MCF 10A (cell line): ENCODE measurements around the gene DVL1. TPM values are rescaled to one million over a fixed set of nuclear protein-coding genes. Genes with fewer than 3 reads are reported as not detected.

Source experiments
- BruUV-seq: library from RNA; stranded (reverse); fragments of 400-500 nt; replicated peaks from 2 replicates; lab custom pipeline; 2021; lab: Mats Ljungman, UMichigan
- CTCF ChIA-PET: fragments of 300-600 bp; sonication (Branson Sonifier 250); formaldehyde crosslinking; extraction: SDS; loops from one replicate; lab custom pipeline; 2021; ENCODE audit warnings: antibody characterized with exemption, inconsistent platforms; lab: Yijun Ruan, JAX
- POLR2A ChIA-PET: fragments of 300-600, 350-650 bp; sonication (Branson Sonifier 250); formaldehyde crosslinking; extraction: SDS; loops from one replicate; lab custom pipeline; 2020; ENCODE audit warnings: antibody characterized with exemption, inconsistent platforms; lab: Yijun Ruan, JAX
- DNase-seq: peaks from one replicate; pipeline ENCODE4 v3.0.0-alpha.2; 2018; ENCODE audit not compliant: unreplicated experiment
- H3K27ac Mint-ChIP-seq: one replicate; pipeline ENCODE4 v1.8.0; 2022; ENCODE audit warnings: mild to moderate bottlenecking, low read depth, mixed read lengths; ENCODE audit not compliant: unreplicated experiment
- H3K27me3 Mint-ChIP-seq: one replicate; pipeline ENCODE4 v1.8.0; 2022; ENCODE audit warnings: mixed read lengths; ENCODE audit not compliant: insufficient read depth, unreplicated experiment
- H3K36me3 Mint-ChIP-seq: one replicate; pipeline ENCODE4 v1.8.0; 2022; ENCODE audit warnings: mild to moderate bottlenecking, moderate library complexity, mixed read lengths; ENCODE audit not compliant: insufficient read depth, unreplicated experiment
- H3K4me1 Mint-ChIP-seq: one replicate; pipeline ENCODE4 v1.8.0; 2022; ENCODE audit warnings: mixed read lengths; ENCODE audit not compliant: insufficient read depth, unreplicated experiment
- H3K4me3 Mint-ChIP-seq: one replicate; pipeline ENCODE4 v1.8.0; 2022; ENCODE audit warnings: mild to moderate bottlenecking, moderate library complexity, mixed read lengths; ENCODE audit not compliant: unreplicated experiment
- H3K9me3 Mint-ChIP-seq: one replicate; pipeline ENCODE4 v1.8.0; 2022; ENCODE audit warnings: mixed read lengths; ENCODE audit not compliant: unreplicated experiment
- intact Hi-C: fragments of 100-400 bp; cut with micrococcal nuclease; formaldehyde crosslinking; loops from 2 replicates; pipeline ENCODE4 v1.14.1; 2022
- total RNA-seq: library from RNA; stranded (reverse); gene quantifications from 2 replicates; pipeline ENCODE4 v1.2.3, GENCODE V29; 2022
- TF ChIP-seq, protein P1 (sequence below): fragments of 200-600 bp; IDR thresholded peaks from one replicate; pipeline ENCODE4 v1.8.0; 2022; ENCODE audit warnings: antibody characterized with exemption, mild to moderate bottlenecking; ENCODE audit not compliant: unreplicated experiment

DVL1 gene
- total RNA-seq, 1 experiment from 2014 or later: 113 TPM

DNA sequence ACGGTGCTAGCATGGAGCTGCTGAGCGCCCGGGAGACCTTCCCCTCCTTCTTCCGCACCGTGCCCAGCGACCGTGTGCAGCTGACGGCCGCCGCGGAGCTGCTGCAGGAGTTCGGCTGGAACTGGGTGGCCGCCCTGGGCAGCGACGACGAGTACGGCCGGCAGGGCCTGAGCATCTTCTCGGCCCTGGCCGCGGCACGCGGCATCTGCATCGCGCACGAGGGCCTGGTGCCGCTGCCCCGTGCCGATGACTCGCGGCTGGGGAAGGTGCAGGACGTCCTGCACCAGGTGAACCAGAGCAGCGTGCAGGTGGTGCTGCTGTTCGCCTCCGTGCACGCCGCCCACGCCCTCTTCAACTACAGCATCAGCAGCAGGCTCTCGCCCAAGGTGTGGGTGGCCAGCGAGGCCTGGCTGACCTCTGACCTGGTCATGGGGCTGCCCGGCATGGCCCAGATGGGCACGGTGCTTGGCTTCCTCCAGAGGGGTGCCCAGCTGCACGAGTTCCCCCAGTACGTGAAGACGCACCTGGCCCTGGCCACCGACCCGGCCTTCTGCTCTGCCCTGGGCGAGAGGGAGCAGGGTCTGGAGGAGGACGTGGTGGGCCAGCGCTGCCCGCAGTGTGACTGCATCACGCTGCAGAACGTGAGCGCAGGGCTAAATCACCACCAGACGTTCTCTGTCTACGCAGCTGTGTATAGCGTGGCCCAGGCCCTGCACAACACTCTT is 17.0 kb downstream of the DVL1 start:
- H3K9me3 Mint-ChIP-seq: no peaks in the 10 kb centered on the region
- no TSS peak for BruUV-seq
- POLR2A ChIA-PET: interaction anchor here (1.1 to 3.0 kb wide), 7 partner anchors 11 to 43 kb away, joined by 3 to 28 read pairs (median 5); partner anchors contain the start of genes AURKAIP1 and DVL1
- no peak overlapping the region for H3K27ac Mint-ChIP-seq
- H3K36me3 Mint-ChIP-seq: peaks cover 44% of the 10 kb centered on the region
- no peaks in the 10 kb centered on the region for H3K27me3 Mint-ChIP-seq
- H3K4me1 Mint-ChIP-seq: no peaks in the 10 kb centered on the region
- TF ChIP-seq, protein P1, sequence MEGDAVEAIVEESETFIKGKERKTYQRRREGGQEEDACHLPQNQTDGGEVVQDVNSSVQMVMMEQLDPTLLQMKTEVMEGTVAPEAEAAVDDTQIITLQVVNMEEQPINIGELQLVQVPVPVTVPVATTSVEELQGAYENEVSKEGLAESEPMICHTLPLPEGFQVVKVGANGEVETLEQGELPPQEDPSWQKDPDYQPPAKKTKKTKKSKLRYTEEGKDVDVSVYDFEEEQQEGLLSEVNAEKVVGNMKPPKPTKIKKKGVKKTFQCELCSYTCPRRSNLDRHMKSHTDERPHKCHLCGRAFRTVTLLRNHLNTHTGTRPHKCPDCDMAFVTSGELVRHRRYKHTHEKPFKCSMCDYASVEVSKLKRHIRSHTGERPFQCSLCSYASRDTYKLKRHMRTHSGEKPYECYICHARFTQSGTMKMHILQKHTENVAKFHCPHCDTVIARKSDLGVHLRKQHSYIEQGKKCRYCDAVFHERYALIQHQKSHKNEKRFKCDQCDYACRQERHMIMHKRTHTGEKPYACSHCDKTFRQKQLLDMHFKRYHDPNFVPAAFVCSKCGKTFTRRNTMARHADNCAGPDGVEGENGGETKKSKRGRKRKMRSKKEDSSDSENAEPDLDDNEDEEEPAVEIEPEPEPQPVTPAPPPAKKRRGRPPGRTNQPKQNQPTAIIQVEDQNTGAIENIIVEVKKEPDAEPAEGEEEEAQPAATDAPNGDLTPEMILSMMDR: no peak
- no peak for DNase-seq
- CTCF ChIA-PET: interaction anchor here (1.3 kb wide), 1 partner anchor 16 kb away, joined by 3 read pairs; no protein-coding TSS in a partner anchor
- intact Hi-C loops: no loop called here
- H3K4me3 Mint-ChIP-seq: peak overlapping the region; percentile 7

DNA sequence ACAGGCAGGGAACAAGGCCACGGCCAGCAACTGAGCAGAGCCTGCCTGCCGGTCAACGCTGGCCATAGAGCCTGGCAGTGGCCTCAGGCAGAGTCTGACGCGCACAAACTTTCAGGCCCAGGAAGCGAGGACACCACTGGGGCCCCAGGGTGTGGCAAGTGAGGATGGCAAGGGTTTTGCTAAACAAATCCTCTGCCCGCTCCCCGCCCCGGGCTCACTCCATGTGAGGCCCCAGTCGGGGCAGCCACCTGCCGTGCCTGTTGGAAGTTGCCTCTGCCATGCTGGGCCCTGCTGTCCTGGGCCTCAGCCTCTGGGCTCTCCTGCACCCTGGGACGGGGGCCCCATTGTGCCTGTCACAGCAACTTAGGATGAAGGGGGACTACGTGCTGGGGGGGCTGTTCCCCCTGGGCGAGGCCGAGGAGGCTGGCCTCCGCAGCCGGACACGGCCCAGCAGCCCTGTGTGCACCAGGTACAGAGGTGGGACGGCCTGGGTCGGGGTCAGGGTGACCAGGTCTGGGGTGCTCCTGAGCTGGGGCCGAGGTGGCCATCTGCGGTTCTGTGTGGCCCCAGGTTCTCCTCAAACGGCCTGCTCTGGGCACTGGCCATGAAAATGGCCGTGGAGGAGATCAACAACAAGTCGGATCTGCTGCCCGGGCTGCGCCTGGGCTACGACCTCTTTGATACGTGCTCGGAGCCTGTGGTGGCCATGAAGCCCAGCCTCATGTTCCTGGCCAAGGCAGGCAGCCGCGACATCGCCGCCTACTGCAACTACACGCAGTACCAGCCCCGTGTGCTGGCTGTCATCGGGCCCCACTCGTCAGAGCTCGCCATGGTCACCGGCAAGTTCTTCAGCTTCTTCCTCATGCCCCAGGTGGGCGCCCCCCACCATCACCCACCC is 17.9 kb downstream of the DVL1 start, which contains the start of gene TAS1R3:
TAS1R3 (plus strand) TSS at position 213 of the 898 bp plus-strand sequence; CDS start at position 279, 66 bp downstream.
- no TSS peak for BruUV-seq
- CTCF ChIA-PET: interaction anchor here (1.3 kb wide), 1 partner anchor 17 kb away, joined by 3 read pairs; no protein-coding TSS in a partner anchor
- intact Hi-C loops: no loop called here
- TF ChIP-seq, protein P1: no peak
- Mint-ChIP-seq H3K27ac (no peak within 1 kb of the TSS), H3K4me1 (peaks cover under 1% of the 10 kb centered on the region), H3K9me3 (no peaks in the 10 kb centered on the region), H3K27me3 (no peaks in the 10 kb centered on the region), H3K36me3 (peaks cover 44% of the 10 kb centered on the region), H3K4me3 (no peak within 1 kb of the TSS)
- peak; percentile 64 for DNase-seq
- POLR2A ChIA-PET: interaction anchor here (2.6 to 3.0 kb wide), 2 partner anchors 12 to 16 kb away, joined by 19 to 28 read pairs; partner anchors contain the start of gene DVL1

DNA sequence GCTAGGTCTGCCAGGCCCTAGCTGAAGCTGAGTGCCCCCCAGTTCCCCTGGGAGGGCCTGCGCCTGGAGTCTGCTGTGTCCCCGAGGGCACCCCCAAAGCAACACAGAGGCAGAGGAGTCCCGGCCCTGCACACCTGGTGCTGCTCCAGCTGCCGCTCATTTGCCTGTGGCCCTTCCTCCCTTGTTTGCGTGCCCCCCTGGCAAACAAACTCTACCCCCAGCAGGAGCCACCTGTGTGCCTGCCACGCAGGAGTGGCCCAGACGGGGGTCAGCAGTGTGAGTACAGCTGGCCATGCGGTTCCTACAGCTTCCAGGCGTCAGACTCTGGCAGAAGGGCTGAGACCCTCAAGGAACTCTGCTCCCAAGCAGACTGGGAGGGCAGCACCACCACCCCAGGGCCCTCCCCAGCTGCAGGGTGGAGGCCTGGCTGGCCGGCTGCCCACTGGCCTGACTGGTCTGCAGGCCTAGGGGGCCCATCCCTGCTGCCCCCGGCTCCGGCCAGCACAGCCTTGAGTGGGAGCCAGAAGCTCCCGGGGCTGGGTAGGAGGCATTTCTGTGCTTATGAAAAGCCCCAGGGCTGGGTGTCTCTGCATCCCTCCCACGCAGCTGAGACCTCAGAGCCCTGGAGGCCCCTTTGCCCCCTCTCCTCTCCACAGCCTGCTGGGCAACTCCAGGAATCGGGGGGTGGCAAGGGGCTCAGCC is 18.7 kb downstream of the DVL1 start:
- intact Hi-C loops: no loop called here
- no peaks in the 10 kb centered on the region for H3K9me3 Mint-ChIP-seq
- H3K36me3 Mint-ChIP-seq: peaks cover 42% of the 10 kb centered on the region
- no peaks in the 10 kb centered on the region for H3K27me3 Mint-ChIP-seq
- POLR2A ChIA-PET: no interaction called here
- CTCF ChIA-PET: no interaction called here
- H3K27ac Mint-ChIP-seq: no peak overlapping the region
- TF ChIP-seq, protein P1: no peak
- no TSS peak for BruUV-seq
- no peak for DNase-seq
- H3K4me3 Mint-ChIP-seq: no peak overlapping the region
- peaks cover 6% of the 10 kb centered on the region for H3K4me1 Mint-ChIP-seq
